ENCODE results near the gene NDUFC2. TPM values are rescaled to one million over a fixed set of nuclear protein-coding genes. Genes with fewer than 3 reads are reported as not detected.
"Not testable (repeated sequence)": the region's sequence is repeated elsewhere in the genome, so short reads cannot be mapped to it uniquely, and the experiment has no call there.

NDUFC2 gene
- total and polyA plus RNA-seq, 2 donors (not counting 3 experiments of a cell fraction or from before 2014, with no cell fraction given): 226 to 318 TPM

DNA sequence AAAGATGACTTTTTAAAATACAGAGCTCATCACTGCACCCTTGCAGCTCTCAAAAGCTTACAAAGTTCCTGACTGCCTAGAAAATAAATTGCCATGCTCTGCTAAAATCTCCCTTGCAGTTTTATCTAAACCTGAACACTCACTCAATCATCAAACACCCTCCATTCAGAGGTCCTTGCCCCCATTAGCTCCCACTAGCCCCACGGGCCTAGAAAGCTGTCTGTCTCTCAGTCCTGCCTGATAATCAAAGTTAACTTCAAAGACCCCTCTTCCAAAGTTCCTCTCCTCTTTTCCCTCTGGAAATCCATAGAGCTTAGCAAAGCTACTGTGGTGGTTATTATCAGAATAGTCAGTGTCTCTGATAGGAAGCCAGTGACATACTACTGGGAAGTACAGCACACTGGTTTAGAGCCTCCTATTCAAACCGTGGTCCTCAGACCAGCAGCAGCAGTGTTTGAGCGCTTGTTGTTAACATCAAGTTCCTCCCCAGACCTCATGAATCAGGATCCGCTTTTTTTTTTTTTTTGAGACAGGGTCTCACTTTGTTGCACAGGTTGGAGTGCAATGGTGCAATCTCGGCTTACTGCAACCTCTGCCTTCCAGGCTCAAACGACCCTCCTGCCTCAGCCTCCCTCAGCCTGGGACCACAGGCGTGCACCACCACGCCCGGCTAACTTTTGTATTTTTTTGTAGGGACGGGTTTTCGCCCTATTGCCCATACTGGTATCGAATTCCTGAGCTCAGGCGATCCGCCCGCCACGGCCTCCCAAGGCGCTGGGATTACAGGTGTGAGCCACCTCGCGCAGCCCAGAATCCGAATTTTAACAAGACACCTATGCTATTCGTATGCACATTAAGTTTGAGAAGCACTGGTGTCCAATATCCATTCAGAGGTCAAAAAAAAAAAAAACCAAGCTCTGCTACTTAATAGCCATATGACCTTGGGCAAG is 1.2 kb downstream of the NDUFC2 start:
- Histone ChIP-seq H3K9me3 (replicated peaks; ENCODE audit: control insufficient read depth, insufficient read depth, low read length) (no peaks in the 10 kb centered on the region), H3K79me2 (ENCODE audit: control insufficient read depth, insufficient read depth, low read length) (peaks cover 56% of the 10 kb centered on the region), H4K20me1 (replicated peaks; ENCODE audit: control insufficient read depth, extremely low read depth, insufficient read depth, low read length) (no peaks in the 10 kb centered on the region), H3K27me3 (ENCODE audit: control insufficient read depth in 2 of 2, insufficient read depth in 2 of 2, low read length in 2 of 2) (no peaks in the 10 kb centered on the region), H3K4me2 (ENCODE audit: insufficient read depth, low read length) (peak overlapping the region; percentile 94), H3K9me1 (replicated peaks; ENCODE audit: control insufficient read depth, extremely low read depth, insufficient read depth, low read length) (no peaks in the 10 kb centered on the region), H3K9ac (replicated peaks; ENCODE audit: extremely low read depth, insufficient read depth, low read length) (peak overlapping the region; percentile 81), H3K36me3 (ENCODE audit: control insufficient read depth in 2 of 2, extremely low read depth in 1 of 2, insufficient read depth in 2 of 2, low read length in 2 of 2) (peaks cover 0 to 3% of the 10 kb centered on the region in 2 experiments), H2AFZ (ENCODE audit: low read depth, low read length) (peak overlapping the region; percentile 96), H3K4me3 (replicated peaks in 1 of 3; ENCODE audit: insufficient read depth in 1 of 3, low read depth in 1 of 3, low read length in 3 of 3) (peak overlapping the region; percentile 83 to 97 (median 94)), H3K4me1 (ENCODE audit: control insufficient read depth, extremely low read depth, insufficient read depth, low read length) (peaks cover 18% of the 10 kb centered on the region), H3K27ac (ENCODE audit: insufficient read depth, low read depth, low read length) (peak overlapping the region; percentile 80)
- dilution Hi-C loops (cut with MboI; ENCODE audit: extremely low pct_ligation_motif_present, low sequenced_read_pairs): no loop called here
- intact Hi-C loops (cut with micrococcal nuclease): loop anchor here (1.0 to 5.0 kb wide), 4 partner anchors 61 to 484 kb away; partner anchors contain the start of genes ALG8, GAB2, KCTD21 and USP35
- TF ChIP-seq CTCF (IDR thresholded peaks at IDR 0.05; ENCODE audit: extremely low read depth in 1 of 2, insufficient read depth in 1 of 2, low read depth in 1 of 2, low read length in 2 of 2) (no peak), JUN (IDR thresholded peaks at IDR 0.05; ENCODE audit: borderline replicate concordance, insufficient read depth, insufficient read length, low read depth) (no peak), FOS (IDR thresholded peaks at IDR 0.05; ENCODE audit: borderline replicate concordance, insufficient read depth, low read length) (no peak), GATA2 (IDR thresholded peaks at IDR 0.05; ENCODE audit: insufficient read depth, insufficient read length, low read depth, low read length) (no peak), MAX (IDR thresholded peaks at IDR 0.05; ENCODE audit: insufficient read depth, insufficient read length) (no peak), POLR2A (IDR thresholded peaks at IDR 0.05; ENCODE audit: low read depth, low read length) (no peak), POLR2AphosphoS5 (IDR thresholded peaks at IDR 0.05; ENCODE audit: insufficient read depth, low read depth, low read length) (no peak), MYC (IDR thresholded peaks at IDR 0.05; ENCODE audit: low read depth, low read length) (no peak), EZH2 (IDR thresholded peaks at IDR 0.05; ENCODE audit: borderline replicate concordance, low read depth, low read length, severe bottlenecking) (no peak)
- FAIRE-seq (no peak), DNase-seq (ENCODE audit: low read depth, low spot score) (no peak)
- ChIA-PET CTCF (interaction anchor here (1.0 to 3.3 kb wide), 6 partner anchors 9 to 486 kb away, joined by 3 to 12 read pairs (median 4); partner anchors contain the start of gene INTS4), POLR2A (interaction anchor here (0.6 to 1.0 kb wide), 3 partner anchors 74 to 349 kb away, joined by 3 read pairs; partner anchors contain the start of gene KCTD21)
- BruUV-seq (replicated peaks): no TSS peak

- H2AFZ ChIP-seq (ENCODE audit: low read depth, low read length); BruUV-seq (replicated peaks); DNase-seq (ENCODE audit: low read depth, low spot score); H3K4me3 ChIP-seq (replicated peaks in 1 of 3; ENCODE audit: insufficient read depth in 1 of 3, low read depth in 1 of 3, low read length in 3 of 3); H4K20me1 ChIP-seq (replicated peaks; ENCODE audit: control insufficient read depth, extremely low read depth, insufficient read depth, low read length); H3K9ac ChIP-seq (replicated peaks; ENCODE audit: extremely low read depth, insufficient read depth, low read length); H3K36me3 ChIP-seq (ENCODE audit: control insufficient read depth in 2 of 2, extremely low read depth in 1 of 2, insufficient read depth in 2 of 2, low read length in 2 of 2); H3K27ac ChIP-seq (ENCODE audit: insufficient read depth, low read depth, low read length); H3K27me3 ChIP-seq (ENCODE audit: control insufficient read depth in 2 of 2, insufficient read depth in 2 of 2, low read length in 2 of 2); H3K9me3 ChIP-seq (replicated peaks; ENCODE audit: control insufficient read depth, insufficient read depth, low read length); dilution Hi-C loops (cut with MboI; ENCODE audit: extremely low pct_ligation_motif_present, low sequenced_read_pairs); FAIRE-seq; H3K9me1 ChIP-seq (replicated peaks; ENCODE audit: control insufficient read depth, extremely low read depth, insufficient read depth, low read length); H3K4me2 ChIP-seq (ENCODE audit: insufficient read depth, low read length); POLR2A ChIA-PET: not testable (repeated sequence)
- Histone ChIP-seq H3K4me1 (ENCODE audit: control insufficient read depth, extremely low read depth, insufficient read depth, low read length) (peaks cover 19% of the 10 kb centered on the region), H3K79me2 (ENCODE audit: control insufficient read depth, insufficient read depth, low read length) (peaks cover 60% of the 10 kb centered on the region)
- intact Hi-C loops (cut with micrococcal nuclease): loop anchor here (5.0 kb wide), 2 partner anchors 340 to 485 kb away; partner anchors contain the start of gene GAB2
- CTCF ChIA-PET: interaction anchor here (1.4 to 3.3 kb wide), 2 partner anchors 8 to 12 kb away, joined by 3 to 12 read pairs; no protein-coding TSS in a partner anchor
Observed at GRCh38 chr11:78077592-78077991, 2.1 kb downstream of the NDUFC2 start.

Measured in endothelial cell of umbilical vein (primary cell).